SKM-1 (cell line): ENCODE measurements around the gene OR9A4.
A peak's percentile ranks its signal among the peaks of the same experiment; 100 is the strongest.

Experiments used
- DNase-seq: peaks from one replicate; lab custom pipeline; 2025; ENCODE audit not compliant: unreplicated experiment; lab: John Stamatoyannopoulos, UW

OR9A4 gene

GRCh38 chr7:141946796-141947195 is 30.6 kb downstream of the OR9A4 start, which contains the start of gene CLEC5A:
TSS of gene CLEC5A (minus strand) at chr7:141946974. CDS start at chr7:141946292, 682 bp downstream.
- DNase-seq, result no peak

GRCh38 chr7:141949021-141949420 is 32.8 kb downstream of the OR9A4 start:
- DNase-seq, result no peak

GRCh38 chr7:141949451-141949850 is 33.3 kb downstream of the OR9A4 start:
- DNase-seq, result no peak

GRCh38 chr7:141949911-141950310 is 33.7 kb downstream of the OR9A4 start:
- DNase-seq, result no peak

- DNase-seq, result no peak
These were observed 34.6 kb downstream of the OR9A4 start for GRCh38 chr7:141950806-141951205.

- no peak for DNase-seq
These were observed 36.3 kb downstream of the OR9A4 start for GRCh38 chr7:141952461-141952860.

- no peak for DNase-seq
These were observed 38.1 kb downstream of the OR9A4 start for GRCh38 chr7:141954334-141954733.

- peak; percentile 65 for DNase-seq
These were observed 39.9 kb downstream of the OR9A4 start for GRCh38 chr7:141956084-141956483.

GRCh38 chr7:141960687-141961422 is 44.7 kb downstream of the OR9A4 start:
- DNase-seq, result peak; percentile 92
